ENCODE measurements around the gene GRHL1. TPM values are rescaled to one million over a fixed set of nuclear protein-coding genes. Genes with fewer than 3 reads are reported as not detected.
"Not testable (repeated sequence)": the region's sequence is repeated elsewhere in the genome, so short reads cannot be mapped to it uniquely, and the experiment has no call there.

The GRHL1 gene
- total and polyA plus RNA-seq, 8 donors = 2.4 to 7.3 (median 5.5) TPM

DNA sequence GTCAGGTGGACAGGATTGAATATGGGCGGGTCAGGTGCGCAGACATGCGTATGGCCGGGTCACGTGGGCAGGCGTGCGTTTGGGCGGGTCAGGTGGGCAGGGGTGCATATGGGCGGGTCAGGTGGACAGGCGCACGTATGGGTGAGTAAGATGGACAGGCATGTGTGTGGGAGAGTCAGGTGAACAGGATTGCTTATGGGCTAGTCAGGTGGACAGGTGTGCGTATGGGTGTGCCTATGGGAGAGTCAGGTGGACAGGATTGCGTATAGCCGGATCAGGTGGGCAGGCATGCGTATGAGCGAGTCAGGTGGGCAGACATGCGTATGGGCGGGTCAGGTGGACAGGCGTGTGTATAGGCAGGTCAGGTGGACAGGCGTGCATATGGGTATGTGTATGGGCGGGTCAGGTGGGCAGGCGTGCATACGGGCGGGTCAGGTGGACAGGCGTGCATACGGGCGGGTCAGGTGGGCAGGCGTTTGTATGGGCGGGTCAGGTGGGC, 61.5 kb downstream of the GRHL1 start:
- TF ChIP-seq, protein P1, sequence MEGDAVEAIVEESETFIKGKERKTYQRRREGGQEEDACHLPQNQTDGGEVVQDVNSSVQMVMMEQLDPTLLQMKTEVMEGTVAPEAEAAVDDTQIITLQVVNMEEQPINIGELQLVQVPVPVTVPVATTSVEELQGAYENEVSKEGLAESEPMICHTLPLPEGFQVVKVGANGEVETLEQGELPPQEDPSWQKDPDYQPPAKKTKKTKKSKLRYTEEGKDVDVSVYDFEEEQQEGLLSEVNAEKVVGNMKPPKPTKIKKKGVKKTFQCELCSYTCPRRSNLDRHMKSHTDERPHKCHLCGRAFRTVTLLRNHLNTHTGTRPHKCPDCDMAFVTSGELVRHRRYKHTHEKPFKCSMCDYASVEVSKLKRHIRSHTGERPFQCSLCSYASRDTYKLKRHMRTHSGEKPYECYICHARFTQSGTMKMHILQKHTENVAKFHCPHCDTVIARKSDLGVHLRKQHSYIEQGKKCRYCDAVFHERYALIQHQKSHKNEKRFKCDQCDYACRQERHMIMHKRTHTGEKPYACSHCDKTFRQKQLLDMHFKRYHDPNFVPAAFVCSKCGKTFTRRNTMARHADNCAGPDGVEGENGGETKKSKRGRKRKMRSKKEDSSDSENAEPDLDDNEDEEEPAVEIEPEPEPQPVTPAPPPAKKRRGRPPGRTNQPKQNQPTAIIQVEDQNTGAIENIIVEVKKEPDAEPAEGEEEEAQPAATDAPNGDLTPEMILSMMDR (IDR thresholded peaks at IDR 0.05) = no peak

DNA sequence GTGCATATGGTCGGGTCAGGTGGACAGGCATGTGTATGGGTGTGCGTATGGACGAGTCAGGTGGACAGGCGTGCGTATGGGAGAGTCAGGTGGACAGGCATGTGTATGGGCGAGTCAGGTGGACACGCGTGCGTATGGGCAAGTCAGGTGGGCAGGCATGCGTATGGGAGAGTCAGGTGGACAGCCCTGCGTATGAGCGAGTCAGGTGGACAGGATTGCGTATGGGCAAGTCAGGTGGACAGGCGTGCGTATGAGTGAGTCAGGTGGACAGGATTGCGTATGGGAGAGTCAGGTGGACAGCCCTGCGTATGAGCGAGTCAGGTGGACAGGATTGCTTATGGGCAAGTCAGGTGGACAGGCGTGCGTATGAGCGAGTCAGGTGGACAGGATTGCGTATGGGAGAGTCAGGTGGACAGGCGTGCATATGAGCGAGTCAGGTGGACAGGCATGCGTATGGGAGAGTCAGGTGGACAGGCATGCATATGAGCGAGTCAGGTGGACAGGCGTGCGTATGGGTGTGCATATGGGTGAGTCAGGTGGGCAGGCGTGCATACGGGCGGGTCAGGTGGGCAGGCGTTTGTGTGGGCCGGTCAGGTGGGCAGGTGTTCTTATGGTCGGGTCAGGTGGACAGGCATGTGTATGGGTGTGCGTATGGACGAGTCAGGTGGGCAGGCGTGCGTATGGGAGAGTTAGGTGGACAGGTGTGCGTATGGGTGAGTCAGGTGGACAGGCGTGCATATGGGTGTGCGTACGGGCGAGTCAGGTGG, 62.3 kb downstream of the GRHL1 start:
- ATAC-seq; intact Hi-C loops (cut with DNase I): not testable (repeated sequence)
- peaks cover 7 to 14% of the 10 kb centered on the region in 2 donors for H3K4me1 ChIP-seq

More for the DNA sequence above, 61.5 kb downstream of the GRHL1 start:
- no peaks in the 10 kb centered on the region for H3K27me3 ChIP-seq
- peak in 1 of 4 donors; percentile 36 for DNase-seq
- H3K27ac ChIP-seq = no peak overlapping the region
- H3K9me3 ChIP-seq = no peaks in the 10 kb centered on the region
- H3K36me3 ChIP-seq = no peaks in the 10 kb centered on the region
- no peak for ATAC-seq
- intact Hi-C loops (cut with DNase I) = no loop called here
- no peak overlapping the region for H3K4me3 ChIP-seq
- peaks cover 7 to 8% of the 10 kb centered on the region in 2 donors for H3K4me1 ChIP-seq

DNA sequence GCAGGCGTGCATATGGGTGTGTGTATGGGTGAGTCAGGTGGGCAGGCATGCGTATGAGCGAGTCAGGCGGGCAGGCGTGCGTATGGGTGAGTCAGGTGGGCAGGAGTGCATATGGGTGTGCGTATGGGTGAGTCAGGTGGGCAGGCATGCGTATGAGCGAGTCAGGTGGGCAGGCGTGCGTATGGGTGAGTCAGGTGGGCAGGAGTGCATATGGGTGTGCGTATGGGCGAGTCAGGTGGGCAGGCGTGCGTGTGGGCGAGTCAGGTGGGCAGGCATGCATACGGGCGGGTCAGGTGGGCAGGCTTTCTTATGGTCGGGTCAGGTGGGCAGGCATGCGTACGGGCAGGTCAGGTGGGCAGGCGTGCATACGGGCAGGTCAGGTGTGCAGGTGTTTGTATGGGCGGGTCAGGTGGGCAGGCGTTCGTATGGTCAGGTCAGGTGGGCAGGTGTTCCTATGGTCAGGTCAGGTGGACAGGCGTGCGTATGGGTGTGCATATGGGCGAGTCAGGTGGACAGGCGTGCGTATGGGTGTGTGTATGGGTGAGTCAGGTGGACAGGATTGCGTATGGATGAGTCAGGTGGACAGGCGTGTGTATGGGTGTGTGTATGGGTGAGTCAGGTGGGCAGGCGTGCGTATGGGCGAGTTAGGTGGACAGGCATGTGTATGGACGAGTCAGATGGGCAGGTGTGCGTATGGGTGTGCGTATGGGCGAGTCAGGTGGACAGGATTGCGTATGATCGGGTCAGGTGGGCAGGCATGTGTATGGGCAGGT, 63.1 kb downstream of the GRHL1 start:
- TF ChIP-seq, protein P1 (IDR thresholded peaks at IDR 0.05) = no peak
- H3K4me3 ChIP-seq = no peak overlapping the region
- intact Hi-C loops (cut with DNase I) = no loop called here
- no peaks in the 10 kb centered on the region for H3K27me3 ChIP-seq
- H3K9me3 ChIP-seq = no peaks in the 10 kb centered on the region
- H3K27ac ChIP-seq = no peak overlapping the region
- ATAC-seq (no peak), DNase-seq (no peak)
- H3K36me3 ChIP-seq = no peaks in the 10 kb centered on the region
- peaks cover 3 to 21% of the 10 kb centered on the region in 2 donors for H3K4me1 ChIP-seq

More for the DNA sequence above, 62.3 kb downstream of the GRHL1 start:
- not testable (repeated sequence) for H3K27ac ChIP-seq, H3K9me3 ChIP-seq, H3K27me3 ChIP-seq, H3K4me3 ChIP-seq, H3K36me3 ChIP-seq
- peak in 1 of 4 donors; percentile 23 for DNase-seq

DNA sequence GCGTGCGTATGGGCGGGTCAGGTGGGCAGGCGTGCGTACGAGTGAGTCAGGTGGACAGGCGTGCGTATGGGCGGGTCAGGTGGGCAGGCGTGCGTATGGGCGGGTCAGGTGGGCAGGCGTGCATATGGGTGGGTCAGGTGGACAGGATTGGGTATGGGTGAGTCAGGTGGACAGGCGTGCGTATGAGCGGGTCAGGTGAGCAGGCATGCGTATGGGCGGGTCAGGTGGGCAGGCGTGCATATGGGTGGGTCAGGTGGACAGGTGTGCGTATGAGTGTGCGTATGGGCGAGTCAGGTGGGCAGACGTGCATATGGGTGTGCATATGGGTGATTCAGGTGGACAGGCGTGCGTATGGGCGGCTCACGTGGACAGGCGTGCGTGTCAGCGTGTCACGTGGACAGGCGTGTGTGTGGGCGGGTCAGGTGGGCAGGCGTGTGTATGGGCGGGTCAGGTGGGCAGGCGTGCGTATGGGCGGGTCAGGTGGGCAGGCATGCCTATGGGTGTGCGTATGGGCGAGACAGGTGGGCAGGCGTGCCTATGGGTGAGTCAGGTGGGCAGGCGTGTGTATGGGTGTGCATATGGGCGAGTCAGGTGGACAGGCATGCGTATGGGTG, 64.0 kb downstream of the GRHL1 start:
- ATAC-seq; H3K27me3 ChIP-seq; H3K36me3 ChIP-seq; intact Hi-C loops (cut with DNase I); DNase-seq; H3K9me3 ChIP-seq; H3K4me3 ChIP-seq; H3K27ac ChIP-seq: not testable (repeated sequence)
- peaks cover 0 to 18% of the 10 kb centered on the region in 2 donors for H3K4me1 ChIP-seq

DNA sequence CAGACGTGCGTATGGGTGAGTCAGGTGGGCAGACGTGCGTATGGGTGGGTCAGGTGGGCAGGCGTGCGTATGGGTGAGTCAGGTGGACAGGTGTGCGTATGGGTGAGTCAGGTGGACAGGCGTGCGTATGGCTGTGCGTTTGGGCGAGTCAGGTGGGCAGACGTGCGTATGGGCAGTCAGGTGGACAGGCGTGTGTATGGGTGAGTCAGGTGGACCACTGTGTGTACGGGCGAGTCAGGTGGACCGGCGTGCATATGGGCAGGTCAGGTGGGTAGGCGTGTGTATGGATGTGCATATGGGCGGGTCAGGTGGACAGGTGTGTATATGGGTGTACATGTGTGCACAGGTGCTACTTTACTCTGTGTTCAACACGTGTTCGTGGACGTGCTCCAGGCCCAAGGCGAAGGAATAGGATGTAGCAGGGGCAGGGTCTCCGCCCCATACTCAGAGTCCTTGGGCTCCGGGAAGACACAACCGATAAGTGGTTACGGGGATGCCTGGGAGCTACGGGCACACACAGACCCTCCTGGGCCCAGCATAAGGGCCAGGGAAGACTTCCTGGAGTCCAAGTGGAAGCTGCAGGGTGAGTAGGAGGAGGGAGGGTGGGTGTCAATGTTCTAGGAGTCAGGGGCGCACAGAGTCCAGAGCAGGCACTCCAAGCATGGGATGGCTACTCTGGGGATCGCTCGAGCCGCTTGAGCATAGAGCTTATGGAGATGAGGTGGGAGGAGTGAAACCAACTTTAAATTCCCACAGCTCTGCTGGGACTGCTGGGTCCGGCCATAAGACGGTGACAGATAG, 64.7 kb downstream of the GRHL1 start:
- ATAC-seq (no peak), DNase-seq (no peak)
- no peak overlapping the region for H3K27ac ChIP-seq
- TF ChIP-seq, protein P1 (IDR thresholded peaks at IDR 0.05) = no peak
- H3K27me3 ChIP-seq = no peaks in the 10 kb centered on the region
- peaks cover 0 to 18% of the 10 kb centered on the region in 2 donors for H3K4me1 ChIP-seq
- no peak overlapping the region for H3K4me3 ChIP-seq
- H3K36me3 ChIP-seq = no peaks in the 10 kb centered on the region
- H3K9me3 ChIP-seq = no peaks in the 10 kb centered on the region
- intact Hi-C loops (cut with DNase I) = no loop called here
